ENCODE results near the gene SLC35A3.

DNA sequence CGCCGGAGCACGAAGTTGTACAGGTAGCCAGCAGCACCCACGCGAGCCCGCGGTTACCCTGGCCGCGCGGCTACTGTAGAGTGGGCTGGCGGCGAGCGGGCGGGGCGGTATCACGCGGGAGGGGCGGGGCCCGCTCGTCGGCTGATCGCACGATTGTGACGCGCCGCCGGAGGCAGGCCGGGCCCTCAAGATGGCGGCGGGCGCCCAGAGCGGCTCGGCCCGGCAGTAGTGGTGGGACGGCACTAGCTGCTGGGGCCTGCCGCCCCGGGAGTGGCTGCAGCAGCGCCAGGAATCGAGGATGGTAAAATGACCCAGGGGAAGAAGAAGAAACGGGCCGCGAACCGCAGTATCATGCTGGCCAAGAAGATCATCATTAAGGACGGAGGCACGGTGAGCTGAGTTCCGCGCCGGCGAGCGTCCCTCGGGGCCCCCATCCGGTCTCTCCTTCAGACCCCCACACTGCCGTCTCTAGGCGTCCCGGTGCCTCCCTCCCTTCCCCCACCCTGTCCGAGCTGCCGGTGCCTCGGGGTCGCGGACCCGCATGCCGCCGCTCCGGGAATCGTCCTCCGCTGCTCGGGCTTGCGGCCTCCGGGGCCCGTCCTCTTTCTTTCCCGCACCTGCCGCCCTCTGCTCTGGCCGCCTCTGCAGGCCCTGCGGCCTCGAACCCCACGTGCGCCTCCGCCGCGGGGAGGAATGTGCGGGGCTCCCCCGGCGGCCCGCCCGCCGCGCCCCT, 68.3 kb downstream of the SLC35A3 start:
- TF ChIP-seq, protein P1, sequence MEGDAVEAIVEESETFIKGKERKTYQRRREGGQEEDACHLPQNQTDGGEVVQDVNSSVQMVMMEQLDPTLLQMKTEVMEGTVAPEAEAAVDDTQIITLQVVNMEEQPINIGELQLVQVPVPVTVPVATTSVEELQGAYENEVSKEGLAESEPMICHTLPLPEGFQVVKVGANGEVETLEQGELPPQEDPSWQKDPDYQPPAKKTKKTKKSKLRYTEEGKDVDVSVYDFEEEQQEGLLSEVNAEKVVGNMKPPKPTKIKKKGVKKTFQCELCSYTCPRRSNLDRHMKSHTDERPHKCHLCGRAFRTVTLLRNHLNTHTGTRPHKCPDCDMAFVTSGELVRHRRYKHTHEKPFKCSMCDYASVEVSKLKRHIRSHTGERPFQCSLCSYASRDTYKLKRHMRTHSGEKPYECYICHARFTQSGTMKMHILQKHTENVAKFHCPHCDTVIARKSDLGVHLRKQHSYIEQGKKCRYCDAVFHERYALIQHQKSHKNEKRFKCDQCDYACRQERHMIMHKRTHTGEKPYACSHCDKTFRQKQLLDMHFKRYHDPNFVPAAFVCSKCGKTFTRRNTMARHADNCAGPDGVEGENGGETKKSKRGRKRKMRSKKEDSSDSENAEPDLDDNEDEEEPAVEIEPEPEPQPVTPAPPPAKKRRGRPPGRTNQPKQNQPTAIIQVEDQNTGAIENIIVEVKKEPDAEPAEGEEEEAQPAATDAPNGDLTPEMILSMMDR (IDR thresholded peaks at IDR 0.05): no peak
- peak; percentile 72 to 93 for TF ChIP-seq POLR2A (IDR thresholded peaks at IDR 0.05)

All from adrenal gland (tissue), 5 donors.